Measurements from ENCODE around the gene GPR84. TPM values are rescaled to one million over a fixed set of nuclear protein-coding genes. Genes with fewer than 3 reads are reported as not detected.

The GPR84 gene
- total RNA-seq, 1 donor from 2014 or later: not detected

DNA sequence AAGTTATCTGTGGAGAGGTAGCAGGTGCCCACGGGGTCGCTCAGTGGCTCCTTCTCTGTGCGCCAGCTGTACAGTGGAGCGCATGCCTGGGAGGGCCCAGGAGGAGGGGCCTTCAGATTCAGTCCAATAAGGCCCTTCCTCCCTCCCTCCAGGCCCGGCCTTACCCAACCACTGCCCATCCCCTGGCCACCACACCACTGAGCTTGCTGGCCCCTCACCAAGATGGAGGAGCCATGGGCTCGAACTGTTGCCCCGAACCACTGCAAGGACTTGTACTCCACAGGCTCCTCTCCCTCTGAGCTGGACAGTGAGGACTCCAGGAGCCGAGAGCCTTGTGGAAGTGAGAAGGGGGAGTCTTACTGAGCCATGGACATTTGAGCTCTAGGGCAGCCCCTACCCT lies 45.0 kb upstream of the GPR84 start:
- Mint-ChIP-seq H3K36me3 (ENCODE audit: low read depth, unreplicated experiment) (peaks cover 22% of the 10 kb centered on the region), H3K4me1 (ENCODE audit: low read depth, unreplicated experiment) (peaks cover 22% of the 10 kb centered on the region), H3K27me3 (ENCODE audit: low read depth, unreplicated experiment) (no peaks in the 10 kb centered on the region), H3K4me3 (ENCODE audit: unreplicated experiment) (no peak overlapping the region), H3K27ac (ENCODE audit: unreplicated experiment) (no peak overlapping the region), H3K9me3 (ENCODE audit: unreplicated experiment) (no peaks in the 10 kb centered on the region)
- Histone ChIP-seq H4K20me1 (ENCODE audit: insufficient read depth, low read length) (peaks cover 88% of the 10 kb centered on the region), H3K27me3 (ENCODE audit: insufficient read depth, low read length) (no peaks in the 10 kb centered on the region), H3K9ac (ENCODE audit: low read length) (no peak overlapping the region), H2AFZ (ENCODE audit: low read depth, low read length) (no peak overlapping the region), H3K27ac (ENCODE audit: low read depth, low read length) (no peak overlapping the region), H3K79me2 (ENCODE audit: insufficient read depth, low read length) (peaks cover 53% of the 10 kb centered on the region), H3K36me3 (ENCODE audit: insufficient read depth, low read length) (peaks cover 49% of the 10 kb centered on the region), H3K9me3 (ENCODE audit: insufficient read depth, low read depth, low read length) (no peaks in the 10 kb centered on the region), H3K4me2 (ENCODE audit: low read length) (no peak overlapping the region), H3K4me1 (ENCODE audit: insufficient read depth, low read length) (peaks cover 33% of the 10 kb centered on the region), H3K4me3 (ENCODE audit: insufficient read depth, low read depth, low read length) (no peak overlapping the region)
- no peak for DNase-seq (ENCODE audit: low read depth)
- FAIRE-seq: no peak
- no peak for TF ChIP-seq EZH2 (IDR thresholded peaks at IDR 0.05; ENCODE audit: insufficient read depth, low read length)
- TF ChIP-seq, protein P1, sequence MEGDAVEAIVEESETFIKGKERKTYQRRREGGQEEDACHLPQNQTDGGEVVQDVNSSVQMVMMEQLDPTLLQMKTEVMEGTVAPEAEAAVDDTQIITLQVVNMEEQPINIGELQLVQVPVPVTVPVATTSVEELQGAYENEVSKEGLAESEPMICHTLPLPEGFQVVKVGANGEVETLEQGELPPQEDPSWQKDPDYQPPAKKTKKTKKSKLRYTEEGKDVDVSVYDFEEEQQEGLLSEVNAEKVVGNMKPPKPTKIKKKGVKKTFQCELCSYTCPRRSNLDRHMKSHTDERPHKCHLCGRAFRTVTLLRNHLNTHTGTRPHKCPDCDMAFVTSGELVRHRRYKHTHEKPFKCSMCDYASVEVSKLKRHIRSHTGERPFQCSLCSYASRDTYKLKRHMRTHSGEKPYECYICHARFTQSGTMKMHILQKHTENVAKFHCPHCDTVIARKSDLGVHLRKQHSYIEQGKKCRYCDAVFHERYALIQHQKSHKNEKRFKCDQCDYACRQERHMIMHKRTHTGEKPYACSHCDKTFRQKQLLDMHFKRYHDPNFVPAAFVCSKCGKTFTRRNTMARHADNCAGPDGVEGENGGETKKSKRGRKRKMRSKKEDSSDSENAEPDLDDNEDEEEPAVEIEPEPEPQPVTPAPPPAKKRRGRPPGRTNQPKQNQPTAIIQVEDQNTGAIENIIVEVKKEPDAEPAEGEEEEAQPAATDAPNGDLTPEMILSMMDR (IDR thresholded peaks at IDR 0.05; ENCODE audit: insufficient read depth, low read depth, low read length): no peak

DNA sequence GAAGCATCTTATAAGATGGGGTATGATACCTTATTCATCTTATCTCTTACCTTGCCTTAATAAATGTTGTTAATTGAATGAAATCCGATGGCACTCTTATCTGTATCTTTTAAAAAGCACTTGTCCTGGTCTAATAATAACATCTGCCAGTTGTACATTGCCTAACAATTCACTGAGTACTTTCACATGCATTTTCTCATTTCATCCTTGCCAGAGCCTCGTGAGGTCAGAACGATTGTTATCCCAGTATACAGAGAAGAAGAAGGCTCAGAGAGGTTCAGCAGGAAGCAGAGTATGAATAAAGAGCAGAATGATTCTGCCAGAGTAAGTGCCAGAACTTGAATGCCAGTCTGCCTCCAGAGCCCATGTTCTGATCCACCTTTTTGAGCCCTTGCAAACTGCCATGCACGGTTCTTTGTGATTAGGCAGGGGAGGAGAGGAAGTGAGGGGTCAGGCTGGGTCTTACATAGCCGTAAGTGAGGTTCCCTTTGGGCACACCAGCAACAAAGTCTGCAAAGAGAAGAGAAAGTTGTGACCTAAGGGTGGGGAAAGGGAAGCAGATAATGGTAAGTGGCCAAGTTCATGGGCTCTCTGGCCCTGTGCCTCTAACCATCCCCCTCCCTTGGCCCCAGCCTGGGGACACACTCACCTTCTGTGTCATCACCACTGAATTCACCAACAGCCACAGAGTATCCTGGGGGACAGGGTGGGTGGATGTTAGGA lies 43.1 kb upstream of the GPR84 start:
- TF ChIP-seq, protein P1 (IDR thresholded peaks at IDR 0.05; ENCODE audit: insufficient read depth, low read depth, low read length): no peak
- TF ChIP-seq EZH2 (IDR thresholded peaks at IDR 0.05; ENCODE audit: insufficient read depth, low read length): no peak
- Mint-ChIP-seq H3K27ac (ENCODE audit: unreplicated experiment) (peak overlapping the region; percentile 29), H3K27me3 (ENCODE audit: low read depth, unreplicated experiment) (no peaks in the 10 kb centered on the region), H3K4me3 (ENCODE audit: unreplicated experiment) (no peak overlapping the region), H3K36me3 (ENCODE audit: low read depth, unreplicated experiment) (peaks cover 29% of the 10 kb centered on the region), H3K4me1 (ENCODE audit: low read depth, unreplicated experiment) (peaks cover 7% of the 10 kb centered on the region), H3K9me3 (ENCODE audit: unreplicated experiment) (no peaks in the 10 kb centered on the region)
- FAIRE-seq (no peak), DNase-seq (ENCODE audit: low read depth) (no peak)
- Histone ChIP-seq H3K4me2 (ENCODE audit: low read length) (no peak overlapping the region), H3K36me3 (ENCODE audit: insufficient read depth, low read length) (peaks cover 67% of the 10 kb centered on the region), H3K9ac (ENCODE audit: low read length) (no peak overlapping the region), H3K4me1 (ENCODE audit: insufficient read depth, low read length) (peaks cover 15% of the 10 kb centered on the region), H3K27me3 (ENCODE audit: insufficient read depth, low read length) (no peaks in the 10 kb centered on the region), H4K20me1 (ENCODE audit: insufficient read depth, low read length) (peaks cover 84% of the 10 kb centered on the region), H3K9me3 (ENCODE audit: insufficient read depth, low read depth, low read length) (no peaks in the 10 kb centered on the region), H2AFZ (ENCODE audit: low read depth, low read length) (no peak overlapping the region), H3K4me3 (ENCODE audit: insufficient read depth, low read depth, low read length) (no peak overlapping the region), H3K79me2 (ENCODE audit: insufficient read depth, low read length) (peaks cover 34% of the 10 kb centered on the region), H3K27ac (ENCODE audit: low read depth, low read length) (no peak overlapping the region)

DNA sequence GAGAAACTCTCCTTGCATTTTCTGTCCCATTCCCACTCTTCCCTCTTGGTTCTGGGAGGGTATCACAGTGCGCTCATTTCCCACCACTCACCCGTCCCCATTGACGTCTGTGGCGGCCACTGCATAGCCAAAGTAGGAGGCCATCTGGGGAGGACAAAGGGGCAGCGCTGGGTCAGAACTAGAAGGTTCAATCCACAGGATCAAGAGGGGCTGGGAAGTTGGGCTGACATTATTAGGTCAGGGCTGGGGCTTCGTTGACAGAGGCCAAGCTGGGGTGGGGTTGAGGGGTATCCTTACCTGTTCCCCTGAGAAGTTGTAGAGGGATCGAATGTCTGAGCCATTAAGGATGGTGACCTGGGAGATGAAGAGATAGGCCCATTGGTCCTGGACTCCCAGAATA lies 41.3 kb upstream of the GPR84 start:
- peaks cover 29% of the 10 kb centered on the region for H3K36me3 Mint-ChIP-seq (ENCODE audit: low read depth, unreplicated experiment)
- peaks cover 67% of the 10 kb centered on the region for H4K20me1 ChIP-seq (ENCODE audit: insufficient read depth, low read length)
- no peak overlapping the region for H3K9ac ChIP-seq (ENCODE audit: low read length)
- no peak for FAIRE-seq
- H3K4me2 ChIP-seq (ENCODE audit: low read length): no peak overlapping the region
- H3K4me3 Mint-ChIP-seq (ENCODE audit: unreplicated experiment): no peak overlapping the region
- H3K9me3 ChIP-seq (ENCODE audit: insufficient read depth, low read depth, low read length): no peaks in the 10 kb centered on the region
- no peaks in the 10 kb centered on the region for H3K4me1 Mint-ChIP-seq (ENCODE audit: low read depth, unreplicated experiment)
- peaks cover 83% of the 10 kb centered on the region for H3K36me3 ChIP-seq (ENCODE audit: insufficient read depth, low read length)
- H3K27ac Mint-ChIP-seq (ENCODE audit: unreplicated experiment): no peak overlapping the region
- H3K27ac ChIP-seq (ENCODE audit: low read depth, low read length): no peak overlapping the region
- TF ChIP-seq, protein P1 (IDR thresholded peaks at IDR 0.05; ENCODE audit: insufficient read depth, low read depth, low read length): no peak
- TF ChIP-seq EZH2 (IDR thresholded peaks at IDR 0.05; ENCODE audit: insufficient read depth, low read length): no peak
- H3K9me3 Mint-ChIP-seq (ENCODE audit: unreplicated experiment): no peaks in the 10 kb centered on the region
- no peak for DNase-seq (ENCODE audit: low read depth)
- no peaks in the 10 kb centered on the region for H3K4me1 ChIP-seq (ENCODE audit: insufficient read depth, low read length)
- peaks cover 19% of the 10 kb centered on the region for H3K79me2 ChIP-seq (ENCODE audit: insufficient read depth, low read length)
- no peaks in the 10 kb centered on the region for H3K27me3 ChIP-seq (ENCODE audit: insufficient read depth, low read length)
- H3K27me3 Mint-ChIP-seq (ENCODE audit: low read depth, unreplicated experiment): no peaks in the 10 kb centered on the region
- no peak overlapping the region for H3K4me3 ChIP-seq (ENCODE audit: insufficient read depth, low read depth, low read length)
- no peak overlapping the region for H2AFZ ChIP-seq (ENCODE audit: low read depth, low read length)
